H9 (cell line): Measurements from ENCODE around the gene KAZN. TPM values are rescaled to one million over a fixed set of nuclear protein-coding genes. Genes with fewer than 3 reads are reported as not detected.

ENCODE experiments used
- DNase-seq: peaks from one replicate; pipeline ENCODE4 v3.0.0-alpha.2; 2017
- H2AFZ ChIP-seq: one replicate; pipeline ENCODE4 v1.6.1; 2013; ENCODE audit warnings: mild to moderate bottlenecking, low read length, control low read depth, moderate library complexity
- H2AK5ac ChIP-seq: 2 replicates; pipeline ENCODE4 v1.6.1; 2013; ENCODE audit warnings: low read length, control low read depth, mixed read lengths; ENCODE audit not compliant: insufficient read length
- H2BK120ac ChIP-seq: one replicate; pipeline ENCODE4 v1.6.1; 2013; ENCODE audit warnings: low read depth, mild to moderate bottlenecking, low read length, control low read depth, inconsistent platforms; ENCODE audit not compliant: poor library complexity, severe bottlenecking
- H2BK12ac ChIP-seq: 2 replicates; pipeline ENCODE4 v1.6.1; 2013; ENCODE audit warnings: low read length, control low read depth, mixed read lengths, low read depth; ENCODE audit not compliant: insufficient read length
- H2BK15ac ChIP-seq: 2 replicates; pipeline ENCODE4 v1.6.1; 2013; ENCODE audit warnings: low read depth, low read length, control low read depth
- H2BK20ac ChIP-seq: one replicate; pipeline ENCODE4 v1.6.1; 2013; ENCODE audit warnings: low read depth, mild to moderate bottlenecking, low read length, control low read depth, inconsistent platforms; ENCODE audit not compliant: poor library complexity, severe bottlenecking
- H2BK5ac ChIP-seq: 2 replicates; pipeline ENCODE4 v1.6.1; 2013; ENCODE audit warnings: low read length, control low read depth, mixed read lengths; ENCODE audit not compliant: insufficient read length
- H3K14ac ChIP-seq: 2 replicates; pipeline ENCODE4 v1.6.1; 2013; ENCODE audit warnings: low read length, control low read depth; ENCODE audit not compliant: insufficient read depth
- H3K18ac ChIP-seq: 2 replicates; pipeline ENCODE4 v1.6.1; 2013; ENCODE audit warnings: low read depth, mild to moderate bottlenecking, mixed read lengths, low read length, control low read depth; ENCODE audit not compliant: insufficient read length
- H3K23ac ChIP-seq: 2 replicates; pipeline ENCODE4 v1.6.1; 2013; ENCODE audit warnings: low read length, control low read depth, mixed read lengths, low read depth; ENCODE audit not compliant: insufficient read length
- H3K23me2 ChIP-seq: 2 replicates; pipeline ENCODE4 v1.6.1; 2013; ENCODE audit warnings: low read depth, mild to moderate bottlenecking, mixed read lengths, low read length, control low read depth; ENCODE audit not compliant: insufficient read length, poor library complexity, severe bottlenecking
- H3K27ac ChIP-seq: 2 replicates; pipeline ENCODE4 v1.5.1; 2013; ENCODE audit warnings: low read length, control low read depth, mixed read lengths, low read depth; ENCODE audit not compliant: insufficient read length
- H3K27me3 ChIP-seq: 2 replicates; pipeline ENCODE4 v1.6.1; 2013; ENCODE audit warnings: low read length, control low read depth, inconsistent platforms; ENCODE audit not compliant: insufficient read depth
- H3K4ac ChIP-seq: 2 replicates; pipeline ENCODE4 v1.6.1; 2013; ENCODE audit warnings: low read depth, mild to moderate bottlenecking, control low read depth, inconsistent platforms, low read length, moderate library complexity
- H3K4me1 ChIP-seq: 2 replicates; pipeline ENCODE4 v1.6.1; 2013; ENCODE audit warnings: low read length, control low read depth, inconsistent platforms; ENCODE audit not compliant: insufficient read depth
- H3K4me2 ChIP-seq: 2 replicates; pipeline ENCODE4 v1.6.1; 2013; ENCODE audit warnings: low read length, control low read depth, mixed read lengths; ENCODE audit not compliant: insufficient read length, insufficient read depth
- H3K56ac ChIP-seq: 2 replicates; pipeline ENCODE4 v1.6.1; 2013; ENCODE audit warnings: low read depth, mild to moderate bottlenecking, mixed read lengths, low read length, control low read depth; ENCODE audit not compliant: insufficient read length
- H3K79me1 ChIP-seq: 2 replicates; pipeline ENCODE4 v1.6.1; 2013; ENCODE audit warnings: low read depth, mild to moderate bottlenecking, moderate library complexity, low read length, control low read depth, inconsistent platforms; ENCODE audit not compliant: insufficient read depth, poor library complexity, severe bottlenecking
- H3K79me2 ChIP-seq: 2 replicates; pipeline ENCODE4 v1.6.1; 2013; ENCODE audit warnings: low read length, control low read depth, inconsistent platforms; ENCODE audit not compliant: insufficient read depth
- H3K9ac ChIP-seq: 2 replicates; pipeline ENCODE4 v1.6.1; 2013; ENCODE audit warnings: low read length, control low read depth, mixed read lengths; ENCODE audit not compliant: insufficient read length; ENCODE audit errors: extremely low read depth
- H3K9me3 ChIP-seq: one replicate; pipeline ENCODE4 v1.6.1; 2013; ENCODE audit warnings: low read depth, low read length, inconsistent platforms; ENCODE audit not compliant: control insufficient read depth
- H3T11ph ChIP-seq: one replicate; pipeline ENCODE4 v1.6.1; 2013; ENCODE audit warnings: mild to moderate bottlenecking, low read length, control low read depth, inconsistent platforms
- H4K20me1 ChIP-seq: one replicate; pipeline ENCODE4 v1.6.1; 2013; ENCODE audit not compliant: control insufficient read depth, insufficient read length, insufficient read depth
- H4K5ac ChIP-seq: 2 replicates; pipeline ENCODE4 v1.6.1; 2013; ENCODE audit warnings: low read depth, mild to moderate bottlenecking, mixed read lengths, low read length, control low read depth; ENCODE audit not compliant: insufficient read length
- H4K8ac ChIP-seq: replicated peaks from 2 replicates; pipeline ENCODE4 v1.6.1; 2013; ENCODE audit warnings: low read length, control low read depth, mixed read lengths, low read depth; ENCODE audit not compliant: insufficient read length
- H4K91ac ChIP-seq: 2 replicates; pipeline ENCODE4 v1.6.1; 2013; ENCODE audit warnings: low read depth, mild to moderate bottlenecking, moderate library complexity, mixed read lengths, low read length, control low read depth; ENCODE audit not compliant: insufficient read length
- H3K27ac Mint-ChIP-seq, 3 experiments: 2 replicates in 2 of 3; 3 replicates in 1 of 3; pipeline ENCODE4 v1.8.0; 2020 to 2021; ENCODE audit warnings: mixed read lengths in 3 of 3, mild to moderate bottlenecking in 1 of 3, moderate library complexity in 1 of 3
- H3K27me3 Mint-ChIP-seq: 2 replicates; pipeline ENCODE4 v1.8.0; 2021; ENCODE audit warnings: low read depth, mild to moderate bottlenecking, moderate library complexity, mixed read lengths
- H3K36me3 Mint-ChIP-seq, 3 experiments: 2 replicates in 2 of 3; 3 replicates in 1 of 3; pipeline ENCODE4 v1.8.0; 2020 to 2021; ENCODE audit warnings: low read depth in 3 of 3, mixed read lengths in 3 of 3; ENCODE audit not compliant: insufficient read depth in 1 of 3
- H3K4me1 Mint-ChIP-seq, 2 experiments: 2 replicates each; pipeline ENCODE4 v1.8.0; 2020; ENCODE audit warnings: mixed read lengths in 2 of 2
- H3K4me3 Mint-ChIP-seq, 2 experiments: 2 replicates in 1 of 2; 3 replicates in 1 of 2; pipeline ENCODE4 v1.8.0; 2020 to 2021; ENCODE audit warnings: mild to moderate bottlenecking in 2 of 2, mixed read lengths in 2 of 2, moderate library complexity in 1 of 2
- H3K9me3 Mint-ChIP-seq, 2 experiments: 2 replicates in 1 of 2; 3 replicates in 1 of 2; pipeline ENCODE4 v1.8.0; 2020; ENCODE audit warnings: mild to moderate bottlenecking in 2 of 2, mixed read lengths in 2 of 2, moderate library complexity in 1 of 2
- WGBS: extraction: QIAGEN DNeasy Blood & Tissue Kit; methylation state at CpG from one replicate; pipeline ENCODE4 v1.1.7; 2013; ENCODE audit warnings: missing lambda C conversion rate, low lambda C conversion rate, mixed read lengths; ENCODE audit not compliant: insufficient read length; ENCODE audit errors: extremely low coverage; 5-methylcytosine and 5-hydroxymethylcytosine counted together
- total RNA-seq: library from RNA; stranded (reverse); gene quantifications from 2 replicates; pipeline ENCODE4 v1.2.1, GENCODE V29; 2021
- TF ChIP-seq, protein P1 (sequence below): fragments of 200-600 bp; sonication (generic); conservative IDR thresholded peaks from 3 replicates; pipeline ENCODE4 v1.8.0; 2021; ENCODE audit warnings: antibody characterized with exemption, mild to moderate bottlenecking

The KAZN gene
- total RNA-seq, 1 experiment from 2014 or later: 7.6 TPM

DNA sequence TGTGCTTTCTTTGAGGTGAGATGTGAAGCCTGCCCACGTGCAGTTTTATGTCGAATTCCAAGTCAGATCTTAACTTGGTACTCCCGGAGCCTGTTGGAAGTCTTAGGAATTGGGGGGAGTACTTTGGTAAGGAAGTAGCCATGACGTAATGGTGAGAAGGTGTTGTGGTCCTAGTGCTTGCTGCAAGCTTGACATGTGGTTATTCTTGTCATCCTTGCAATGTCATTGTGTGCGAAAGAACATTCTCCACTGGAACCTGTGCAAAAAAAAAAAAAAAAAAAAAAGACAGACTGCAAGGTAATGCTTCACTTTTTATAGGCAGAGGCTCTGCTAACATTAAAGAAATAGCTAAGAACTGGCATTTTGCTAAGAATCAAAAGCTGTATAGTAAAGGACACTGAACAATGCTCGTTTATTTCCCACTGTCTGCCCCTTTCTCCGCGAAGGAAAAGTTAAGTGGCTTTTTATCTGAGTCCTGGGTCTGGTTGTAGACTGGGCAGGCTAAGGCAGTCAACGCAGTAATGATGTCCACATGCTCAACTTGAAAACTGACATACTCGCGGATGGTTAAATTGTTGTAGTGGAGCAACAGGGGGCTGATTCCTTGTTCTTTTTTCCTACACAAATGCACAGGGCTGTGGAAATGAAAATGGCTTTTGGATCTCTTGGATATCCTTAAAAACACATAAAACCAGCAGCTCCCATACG lies 2.1 kb downstream of the KAZN start:
- Histone ChIP-seq H4K20me1 (no peaks in the 10 kb centered on the region), H4K5ac (no peak overlapping the region), H3K56ac (no peak overlapping the region), H3K4me2 (peak overlapping the region; percentile 87), H4K8ac (no peak overlapping the region), H3K4me1 (peaks cover 6% of the 10 kb centered on the region), H2AFZ (no peak overlapping the region), H3K27me3 (peaks cover 9% of the 10 kb centered on the region; the same call in 1 of the 2 replicates), H3K9ac (no peak overlapping the region), H3K27ac (no peak overlapping the region), H2BK120ac (no peak overlapping the region), H3K18ac (no peak overlapping the region), H3K4ac (no peak overlapping the region), H3K79me1 (no peaks in the 10 kb centered on the region), H2BK15ac (no peak overlapping the region), H3K23me2 (peaks cover 14% of the 10 kb centered on the region), H3K14ac (no peak overlapping the region), H4K91ac (no peak overlapping the region), H3T11ph (no peak overlapping the region), H3K9me3 (no peaks in the 10 kb centered on the region), H2AK5ac (no peak overlapping the region), H2BK20ac (no peak overlapping the region), H2BK12ac (no peak overlapping the region), H2BK5ac (no peak overlapping the region), H3K23ac (no peak overlapping the region), H3K79me2 (no peaks in the 10 kb centered on the region)
- Mint-ChIP-seq H3K36me3 (no peaks in the 10 kb centered on the region), H3K27me3 (peaks cover 36% of the 10 kb centered on the region), H3K4me3 (peak overlapping the region; percentile 77 to 89), H3K27ac (no peak overlapping the region; a peak in 1 of 7 replicates), H3K4me1 (peaks cover 51% of the 10 kb centered on the region in 2 experiments), H3K9me3 (no peaks in the 10 kb centered on the region; a peak in 1 of 5 replicates)
- no CpG with 5 or more reads among the region's 12 CpGs for WGBS
- no peak for DNase-seq
- TF ChIP-seq, protein P1, sequence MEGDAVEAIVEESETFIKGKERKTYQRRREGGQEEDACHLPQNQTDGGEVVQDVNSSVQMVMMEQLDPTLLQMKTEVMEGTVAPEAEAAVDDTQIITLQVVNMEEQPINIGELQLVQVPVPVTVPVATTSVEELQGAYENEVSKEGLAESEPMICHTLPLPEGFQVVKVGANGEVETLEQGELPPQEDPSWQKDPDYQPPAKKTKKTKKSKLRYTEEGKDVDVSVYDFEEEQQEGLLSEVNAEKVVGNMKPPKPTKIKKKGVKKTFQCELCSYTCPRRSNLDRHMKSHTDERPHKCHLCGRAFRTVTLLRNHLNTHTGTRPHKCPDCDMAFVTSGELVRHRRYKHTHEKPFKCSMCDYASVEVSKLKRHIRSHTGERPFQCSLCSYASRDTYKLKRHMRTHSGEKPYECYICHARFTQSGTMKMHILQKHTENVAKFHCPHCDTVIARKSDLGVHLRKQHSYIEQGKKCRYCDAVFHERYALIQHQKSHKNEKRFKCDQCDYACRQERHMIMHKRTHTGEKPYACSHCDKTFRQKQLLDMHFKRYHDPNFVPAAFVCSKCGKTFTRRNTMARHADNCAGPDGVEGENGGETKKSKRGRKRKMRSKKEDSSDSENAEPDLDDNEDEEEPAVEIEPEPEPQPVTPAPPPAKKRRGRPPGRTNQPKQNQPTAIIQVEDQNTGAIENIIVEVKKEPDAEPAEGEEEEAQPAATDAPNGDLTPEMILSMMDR: no peak
